Testis (tissue), 2 donors: ENCODE results near the gene NOC4L.

ENCODE experiments used
- CTCF ChIP-seq, 3 experiments: fragments of 450-650 bp in 2 of 3; fragments of 200-600 bp in 1 of 3; sonication (generic) in 1 of 3; IDR thresholded peaks; one replicate each; pipeline ENCODE4 v1.5.1; 2016 to 2019; ENCODE audit warnings: antibody characterized with exemption in 3 of 3, mild to moderate bottlenecking in 2 of 3, moderate library complexity in 1 of 3
- POLR2A ChIP-seq: fragments of 450-650 bp; IDR thresholded peaks from one replicate; pipeline ENCODE4 v1.6.1; 2017; ENCODE audit warnings: antibody characterized with exemption, mild to moderate bottlenecking, moderate library complexity

- TF ChIP-seq CTCF (IDR thresholded peaks at IDR 0.05) (no peak), POLR2A (no peak)
These were observed 38.0 kb downstream of the NOC4L start for GRCh38 chr12:132182206-132182710.
